Smooth muscle cell (in vitro differentiated cells): Measurements from ENCODE around the gene MED8. TPM values are rescaled to one million over a fixed set of nuclear protein-coding genes. Genes with fewer than 3 reads are reported as not detected.
"Not testable (repeated sequence)": the region's sequence is repeated elsewhere in the genome, so short reads cannot be mapped to it uniquely, and the experiment has no call there.

ENCODE experiments used
- DNase-seq: peaks from one replicate; lab custom pipeline; 2025; ENCODE audit not compliant: unreplicated experiment; lab: John Stamatoyannopoulos, UW
- H2AFZ ChIP-seq: fragments of 200-600 bp; sonication (generic); 2 replicates; pipeline ENCODE4 v1.6.0; 2016; ENCODE audit warnings: antibody characterized with exemption, low read depth, mild to moderate bottlenecking
- H3F3A ChIP-seq: fragments of 200-600 bp; sonication (generic); 2 replicates; pipeline ENCODE4 v1.6.0; 2017; ENCODE audit warnings: antibody characterized with exemption, low read depth
- H3K27ac ChIP-seq: fragments of 200-600 bp; sonication (generic); 2 replicates; pipeline ENCODE4 v1.5.1; 2016; ENCODE audit warnings: low read depth, mild to moderate bottlenecking
- H3K27me3 ChIP-seq: fragments of 200-600 bp; sonication (generic); 2 replicates; pipeline ENCODE4 v1.6.1; 2016; ENCODE audit warnings: low read depth, mild to moderate bottlenecking
- H3K36me3 ChIP-seq: fragments of 200-600 bp; sonication (generic); 2 replicates; pipeline ENCODE4 v1.5.1; 2016; ENCODE audit warnings: low read depth
- H3K4me1 ChIP-seq: fragments of 200-600 bp; sonication (generic); 2 replicates; pipeline ENCODE4 v1.5.1; 2016; ENCODE audit warnings: low read depth
- H3K4me2 ChIP-seq: fragments of 200-600 bp; sonication (generic); 2 replicates; pipeline ENCODE4 v1.6.0; 2016; ENCODE audit warnings: mild to moderate bottlenecking
- H3K4me3 ChIP-seq: fragments of 200-600 bp; sonication (generic); 2 replicates; pipeline ENCODE4 v1.5.1; 2016; ENCODE audit warnings: mild to moderate bottlenecking
- H3K79me2 ChIP-seq: fragments of 200-600 bp; sonication (generic); 2 replicates; pipeline ENCODE4 v1.6.0; 2016; ENCODE audit warnings: low read depth, mild to moderate bottlenecking
- H3K9ac ChIP-seq: fragments of 200-600 bp; sonication (generic); 2 replicates; pipeline ENCODE4 v1.6.0; 2016; ENCODE audit warnings: low read depth
- H3K9me3 ChIP-seq: fragments of 200-600 bp; sonication (generic); replicated peaks from 2 replicates; pipeline ENCODE4 v1.5.1; 2016; ENCODE audit warnings: low read depth
- H4K20me1 ChIP-seq: fragments of 200-600 bp; sonication (generic); 2 replicates; pipeline ENCODE4 v1.6.0; 2016; ENCODE audit warnings: low read depth
- CTCF ChIP-seq: fragments of 200-600 bp; sonication (generic); IDR thresholded peaks from 2 replicates; pipeline ENCODE4 v1.5.1; 2017; ENCODE audit warnings: borderline replicate concordance, mild to moderate bottlenecking, antibody characterized with exemption; ENCODE audit not compliant: insufficient read depth, poor library complexity, severe bottlenecking
- WGBS: methylation state at CpG from one replicate; pipeline ENCODE4 v1.1.7; 2016; ENCODE audit warnings: low lambda C conversion rate; 5-methylcytosine and 5-hydroxymethylcytosine counted together
- polyA plus RNA-seq: library from polyadenylated mRNA; unstranded; fragments of >200 nt; fragmentation: Nextera tagmentation; extraction: Ambion mirVana; gene quantifications from 2 replicates; pipeline ENCODE4 v1.2.1, GENCODE V29; 2016
- total RNA-seq: library from RNA; depleted of rRNA; stranded (reverse); fragments of >200 nt; gene quantifications from 2 replicates; pipeline ENCODE4 v1.2.3, GENCODE V29; 2014

The MED8 gene
- total and polyA plus RNA-seq, 2 experiments from 2014 or later: 61.4 to 76.3 TPM

GRCh38 chr1:43414634-43415223 is 25.1 kb upstream of the MED8 start:
- no peak overlapping the region for H3K4me2 ChIP-seq
- 87% methylated on average over 5 of the region's 5 CpGs for WGBS
- H3K27ac ChIP-seq: no peak overlapping the region
- H4K20me1 ChIP-seq: no peaks in the 10 kb centered on the region
- H2AFZ ChIP-seq: no peak overlapping the region
- no peaks in the 10 kb centered on the region for H3K9me3 ChIP-seq
- DNase-seq: no peak
- H3K4me3 ChIP-seq: no peak overlapping the region
- no peak overlapping the region for H3K9ac ChIP-seq
- H3K36me3 ChIP-seq: peaks cover 14% of the 10 kb centered on the region
- H3K4me1 ChIP-seq: no peaks in the 10 kb centered on the region
- TF ChIP-seq CTCF: peak; percentile 60
- H3K27me3 ChIP-seq: no peaks in the 10 kb centered on the region
- no peaks in the 10 kb centered on the region for H3K79me2 ChIP-seq
- no peaks in the 10 kb centered on the region for H3F3A ChIP-seq

- not testable (repeated sequence) for H3F3A ChIP-seq, H3K27me3 ChIP-seq, H3K9ac ChIP-seq, H3K79me2 ChIP-seq, H3K9me3 ChIP-seq, H3K4me1 ChIP-seq, H3K27ac ChIP-seq, H3K4me3 ChIP-seq, H2AFZ ChIP-seq, DNase-seq, H3K4me2 ChIP-seq, H4K20me1 ChIP-seq
- peaks cover 11% of the 10 kb centered on the region for H3K36me3 ChIP-seq
- WGBS: 100% methylated on average over 1 of the region's 1 CpG
Observed at GRCh38 chr1:43413426-43413825, 23.8 kb upstream of the MED8 start.

- H3K9ac ChIP-seq: no peak overlapping the region
- H3K9me3 ChIP-seq: no peaks in the 10 kb centered on the region
- 100% methylated on average over 3 of the region's 3 CpGs for WGBS
- H3K36me3 ChIP-seq: peaks cover 2% of the 10 kb centered on the region
- TF ChIP-seq CTCF: no peak
- no peak for DNase-seq
- H3K4me1 ChIP-seq: no peaks in the 10 kb centered on the region
- H3K4me2 ChIP-seq: no peak overlapping the region
- no peak overlapping the region for H3K4me3 ChIP-seq
- H3K79me2 ChIP-seq: no peaks in the 10 kb centered on the region
- no peaks in the 10 kb centered on the region for H3K27me3 ChIP-seq
- H3F3A ChIP-seq: no peaks in the 10 kb centered on the region
- H3K27ac ChIP-seq: no peak overlapping the region
- H2AFZ ChIP-seq: no peak overlapping the region
- peaks cover 10% of the 10 kb centered on the region for H4K20me1 ChIP-seq
Observed at GRCh38 chr1:43410571-43410970, 21.0 kb upstream of the MED8 start.

GRCh38 chr1:43405876-43406234 is 16.3 kb upstream of the MED8 start:
- no peaks in the 10 kb centered on the region for H3K9me3 ChIP-seq
- no peak for DNase-seq
- H2AFZ ChIP-seq: no peak overlapping the region
- no peak overlapping the region for H3K4me3 ChIP-seq
- H3K4me2 ChIP-seq: no peak overlapping the region
- H3K4me1 ChIP-seq: no peaks in the 10 kb centered on the region
- TF ChIP-seq CTCF: no peak
- H3F3A ChIP-seq: no peaks in the 10 kb centered on the region
- H3K36me3 ChIP-seq: peaks cover 4% of the 10 kb centered on the region
- peaks cover 53% of the 10 kb centered on the region for H4K20me1 ChIP-seq
- no peak overlapping the region for H3K27ac ChIP-seq
- 90% methylated on average over 2 of the region's 2 CpGs for WGBS
- no peak overlapping the region for H3K9ac ChIP-seq
- no peaks in the 10 kb centered on the region for H3K79me2 ChIP-seq
- no peaks in the 10 kb centered on the region for H3K27me3 ChIP-seq
